ENCODE measurements around the gene ZNF536. TPM values are rescaled to one million over a fixed set of nuclear protein-coding genes. Genes with fewer than 3 reads are reported as not detected.

The ZNF536 gene
- total RNA-seq, 1 experiment from 2014 or later = not detected

- no peak overlapping the region for H2BK120ac ChIP-seq (ENCODE audit: low read depth, low read length, poor library complexity, severe bottlenecking)
- no peaks in the 10 kb centered on the region for H3K9me3 ChIP-seq (ENCODE audit: control insufficient read depth, low read depth, low read length)
- no peak overlapping the region for H4K5ac ChIP-seq (ENCODE audit: insufficient read length, low read depth, low read length)
- no peak for DNase-seq
- Mint-ChIP-seq H3K4me1 (no peaks in the 10 kb centered on the region), H3K36me3 (ENCODE audit: insufficient read depth in 1 of 3, low read depth in 3 of 3) (no peaks in the 10 kb centered on the region), H3K9me3 (no peaks in the 10 kb centered on the region), H3K27ac (0 out of 7 replicates have a peak overlapping the region, but pooled peaks of 1 of the 3 experiments have one; percentile 18), H3K27me3 (ENCODE audit: low read depth) (peaks cover 3% of the 10 kb centered on the region), H3K4me3 (no peak overlapping the region)
- H3K4me2 ChIP-seq (ENCODE audit: insufficient read depth, insufficient read length, low read length) = no peak overlapping the region
- no peak overlapping the region for H2BK15ac ChIP-seq (ENCODE audit: low read depth, low read length)
- TF ChIP-seq CTCF (conservative IDR thresholded peaks at IDR 0.05) = no peak
- no peak overlapping the region for H3K56ac ChIP-seq (ENCODE audit: insufficient read length, low read depth, low read length)
- no peak overlapping the region for H2BK12ac ChIP-seq (ENCODE audit: insufficient read length, low read depth, low read length)
- H3K23me2 ChIP-seq (ENCODE audit: insufficient read length, low read depth, low read length, poor library complexity, severe bottlenecking) = no peaks in the 10 kb centered on the region
- no peak overlapping the region for H2AFZ ChIP-seq (ENCODE audit: low read length)
- no peak overlapping the region for H3K18ac ChIP-seq (ENCODE audit: insufficient read length, low read depth, low read length)
- no peak overlapping the region for H3K4ac ChIP-seq (ENCODE audit: low read depth, low read length)
- H2AK5ac ChIP-seq (ENCODE audit: insufficient read length, low read length) = no peak overlapping the region
- H4K20me1 ChIP-seq (ENCODE audit: control insufficient read depth, insufficient read depth, insufficient read length) = no peaks in the 10 kb centered on the region
- no peaks in the 10 kb centered on the region for H3K79me1 ChIP-seq (ENCODE audit: insufficient read depth, low read depth, low read length, poor library complexity, severe bottlenecking)
- no peak overlapping the region for H3K14ac ChIP-seq (ENCODE audit: insufficient read depth, low read length)
- no peaks in the 10 kb centered on the region for H3K4me1 ChIP-seq (ENCODE audit: insufficient read depth, low read length)
- H3K9ac ChIP-seq (ENCODE audit: extremely low read depth, insufficient read length, low read length) = no peak overlapping the region
- H3K79me2 ChIP-seq (ENCODE audit: insufficient read depth, low read length) = no peaks in the 10 kb centered on the region
- no peak overlapping the region for H2BK20ac ChIP-seq (ENCODE audit: low read depth, low read length, poor library complexity, severe bottlenecking)
- no peak overlapping the region for H2BK5ac ChIP-seq (ENCODE audit: insufficient read length, low read length)
- no peak overlapping the region for H3K27ac ChIP-seq (ENCODE audit: insufficient read length, low read depth, low read length)
- WGBS (ENCODE audit: extremely low coverage, insufficient read length, low lambda C conversion rate) = no CpG with 5 or more reads among the region's 8 CpGs
- H3K27me3 ChIP-seq (ENCODE audit: insufficient read depth, low read length) = no peaks in the 10 kb centered on the region
- no peak overlapping the region for H4K91ac ChIP-seq (ENCODE audit: insufficient read length, low read depth, low read length)
- no peak overlapping the region for H3K23ac ChIP-seq (ENCODE audit: insufficient read length, low read depth, low read length)
- H4K8ac ChIP-seq (replicated peaks; ENCODE audit: insufficient read length, low read depth, low read length) = no peak overlapping the region
- no peak overlapping the region for H3T11ph ChIP-seq (ENCODE audit: low read length)
Measured at GRCh38 chr19:30421571-30421970, 49.4 kb downstream of the ZNF536 start.

Data from H9 (cell line).